Measurements from ENCODE around the gene ZNF814.
"Not testable (repeated sequence)": the region's sequence is repeated elsewhere in the genome, so short reads cannot be mapped to it uniquely, and the experiment has no call there.

ZNF814 gene

DNA sequence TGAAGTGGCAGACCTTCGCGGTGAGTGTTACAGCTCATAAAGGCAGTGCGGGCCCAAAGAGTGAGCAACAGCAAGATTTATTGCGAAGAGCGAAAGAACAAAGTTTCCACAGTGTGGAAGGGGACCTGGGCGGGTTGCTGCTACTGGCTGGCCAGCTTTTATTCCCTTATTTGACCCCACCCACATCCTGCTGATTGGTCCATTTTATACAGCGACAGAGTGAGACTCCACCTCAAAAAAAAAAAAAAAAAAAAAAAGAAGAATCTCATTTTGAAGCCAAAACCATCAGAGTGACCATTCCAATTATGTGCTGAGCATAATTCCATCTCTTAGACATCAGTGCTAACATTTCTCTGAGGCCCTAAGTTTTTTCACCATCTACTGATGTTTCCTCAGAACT lies 72.2 kb downstream of the ZNF814 start:
- DNase-seq (ENCODE audit: low read depth in 2 of 2), result peak in 1 of 2 donors; percentile 19
- TF ChIP-seq, protein P1, sequence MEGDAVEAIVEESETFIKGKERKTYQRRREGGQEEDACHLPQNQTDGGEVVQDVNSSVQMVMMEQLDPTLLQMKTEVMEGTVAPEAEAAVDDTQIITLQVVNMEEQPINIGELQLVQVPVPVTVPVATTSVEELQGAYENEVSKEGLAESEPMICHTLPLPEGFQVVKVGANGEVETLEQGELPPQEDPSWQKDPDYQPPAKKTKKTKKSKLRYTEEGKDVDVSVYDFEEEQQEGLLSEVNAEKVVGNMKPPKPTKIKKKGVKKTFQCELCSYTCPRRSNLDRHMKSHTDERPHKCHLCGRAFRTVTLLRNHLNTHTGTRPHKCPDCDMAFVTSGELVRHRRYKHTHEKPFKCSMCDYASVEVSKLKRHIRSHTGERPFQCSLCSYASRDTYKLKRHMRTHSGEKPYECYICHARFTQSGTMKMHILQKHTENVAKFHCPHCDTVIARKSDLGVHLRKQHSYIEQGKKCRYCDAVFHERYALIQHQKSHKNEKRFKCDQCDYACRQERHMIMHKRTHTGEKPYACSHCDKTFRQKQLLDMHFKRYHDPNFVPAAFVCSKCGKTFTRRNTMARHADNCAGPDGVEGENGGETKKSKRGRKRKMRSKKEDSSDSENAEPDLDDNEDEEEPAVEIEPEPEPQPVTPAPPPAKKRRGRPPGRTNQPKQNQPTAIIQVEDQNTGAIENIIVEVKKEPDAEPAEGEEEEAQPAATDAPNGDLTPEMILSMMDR (IDR thresholded peaks at IDR 0.05; ENCODE audit: low read depth, low read length), result no peak
- H3K4me3 ChIP-seq (replicated peaks in 1 of 2; ENCODE audit: low read depth in 2 of 2, low read length in 2 of 2), result no peak overlapping the region

DNA sequence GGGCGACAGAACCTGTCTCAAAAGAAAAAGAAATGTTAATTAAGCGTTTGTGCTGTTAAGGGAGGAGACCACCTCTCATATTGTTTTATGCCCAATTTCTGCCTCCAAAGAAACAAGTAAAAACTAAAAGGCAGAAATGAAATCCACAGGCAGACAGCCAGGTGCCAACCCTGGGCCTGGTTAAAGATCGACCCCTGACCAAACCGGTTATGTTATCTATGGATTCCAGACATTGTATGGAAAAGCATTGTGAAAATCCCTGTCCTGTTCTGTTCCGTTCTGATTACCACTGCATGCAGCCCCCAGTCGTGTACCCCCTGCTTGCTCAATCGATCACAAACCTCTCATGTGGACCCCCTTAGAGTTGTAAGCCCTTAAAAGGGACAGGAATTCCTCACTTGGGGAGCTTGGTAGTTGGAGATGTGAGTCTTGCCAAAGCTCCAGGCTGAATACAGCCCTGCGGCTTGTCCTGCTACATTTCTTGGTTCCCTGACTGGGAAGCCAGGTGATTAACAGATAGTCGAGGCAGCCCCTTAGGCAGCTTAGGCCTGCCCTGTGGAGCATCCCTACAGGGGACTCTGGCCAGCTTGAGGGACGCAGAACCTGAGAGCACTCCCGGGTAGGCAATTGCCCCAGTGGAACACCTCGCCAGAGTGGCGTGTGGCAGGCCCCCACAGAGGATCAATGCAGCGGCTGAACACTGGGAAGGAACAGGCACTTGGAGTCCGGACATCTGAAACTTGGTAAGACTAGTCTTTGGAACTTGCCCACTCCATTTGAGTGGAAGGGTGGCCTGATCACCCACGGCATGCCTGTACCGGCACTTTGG lies 73.4 kb downstream of the ZNF814 start:
- H3K4me3 ChIP-seq (replicated peaks in 1 of 2; ENCODE audit: low read depth in 2 of 2, low read length in 2 of 2), result peak overlapping the region in 1 of 2 donors; percentile 95
- TF ChIP-seq, protein P1 (IDR thresholded peaks at IDR 0.05; ENCODE audit: low read depth, low read length), result no peak

DNA sequence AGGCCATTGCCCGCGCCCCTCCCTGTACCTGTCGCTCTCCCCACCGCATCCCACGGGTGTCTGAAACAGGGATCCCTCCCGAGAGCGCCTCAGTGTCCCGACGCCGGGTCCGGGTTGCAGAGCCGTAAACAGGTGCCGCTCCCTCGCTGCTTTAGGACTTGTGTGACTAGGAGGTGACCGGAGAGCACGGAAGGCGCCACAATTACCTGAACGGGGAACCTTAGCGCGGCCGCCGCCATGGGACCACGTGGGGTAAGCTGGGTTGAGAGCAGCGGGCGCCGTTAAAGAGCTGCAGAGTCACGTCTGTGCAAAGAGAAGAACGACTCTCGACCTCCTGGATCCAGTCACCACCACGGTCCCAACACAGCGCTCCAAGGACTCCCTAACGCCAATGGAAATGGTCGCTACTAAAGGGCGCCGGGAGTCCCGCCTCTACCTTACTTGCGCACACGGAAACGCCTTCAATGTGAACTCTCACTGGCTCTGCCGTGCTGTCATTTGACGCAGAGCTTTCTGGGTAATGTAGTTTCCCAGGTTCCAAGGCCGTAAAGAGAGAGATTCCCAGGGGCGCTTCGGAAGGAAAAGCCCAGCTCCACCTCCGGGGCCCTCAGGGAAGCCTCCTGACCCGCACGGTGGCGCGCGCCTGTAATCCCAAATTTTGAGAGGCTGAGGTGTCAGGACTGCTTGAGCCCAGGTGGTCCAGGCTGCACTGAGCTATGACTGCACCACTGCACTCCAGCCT lies 74.2 kb downstream of the ZNF814 start, which contains the start of gene ZNF552:
Gene ZNF552 (minus strand): TSS at position 409 of the 742 bp plus-strand sequence. CDS start 170 bp downstream, at position 239.
- TF ChIP-seq, protein P1 (IDR thresholded peaks at IDR 0.05; ENCODE audit: low read depth, low read length), result no peak
- peak within 1 kb of the TSS; percentile 91 to 95 for H3K4me3 ChIP-seq (replicated peaks in 1 of 2; ENCODE audit: low read depth in 2 of 2, low read length in 2 of 2)
- DNase-seq (ENCODE audit: low read depth in 2 of 2), result peak; percentile 93

More for the DNA sequence above, 73.4 kb downstream of the ZNF814 start:
- DNase-seq (ENCODE audit: low read depth in 2 of 2), result no peak

DNA sequence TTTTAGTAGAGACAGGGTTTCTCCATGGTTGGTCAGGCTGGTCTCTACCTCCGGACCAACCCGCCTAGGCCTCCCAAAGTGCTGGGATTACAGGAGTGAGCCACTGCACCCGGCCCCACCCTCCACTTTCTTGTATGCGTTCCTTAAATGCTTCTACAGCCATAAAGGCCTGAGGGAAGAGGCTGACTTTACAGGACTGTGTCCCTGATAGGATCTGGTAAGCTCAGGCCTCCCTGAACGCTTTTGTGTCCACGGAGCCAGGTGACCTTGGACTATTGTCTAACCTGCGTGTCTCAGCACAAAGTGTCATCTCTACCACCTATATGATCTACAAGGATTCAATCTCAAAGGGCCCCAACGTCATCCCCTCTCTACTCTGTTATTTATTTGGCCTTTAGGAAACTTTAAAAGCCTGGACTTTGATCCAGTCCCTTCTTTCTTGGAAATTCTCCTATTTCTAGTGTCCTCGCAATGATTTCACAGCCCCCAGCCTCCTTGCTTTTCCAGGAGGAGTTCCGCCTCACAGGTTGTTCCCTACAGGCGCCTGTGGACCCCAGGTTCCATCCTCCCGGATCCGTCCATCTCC lies 74.8 kb downstream of the ZNF814 start:
- H3K4me3 ChIP-seq (replicated peaks in 1 of 2; ENCODE audit: low read depth in 2 of 2, low read length in 2 of 2), result peak overlapping the region; percentile 91 to 95
- TF ChIP-seq, protein P1 (IDR thresholded peaks at IDR 0.05; ENCODE audit: low read depth, low read length), result no peak
- no peak for DNase-seq (ENCODE audit: low read depth in 2 of 2)

DNA sequence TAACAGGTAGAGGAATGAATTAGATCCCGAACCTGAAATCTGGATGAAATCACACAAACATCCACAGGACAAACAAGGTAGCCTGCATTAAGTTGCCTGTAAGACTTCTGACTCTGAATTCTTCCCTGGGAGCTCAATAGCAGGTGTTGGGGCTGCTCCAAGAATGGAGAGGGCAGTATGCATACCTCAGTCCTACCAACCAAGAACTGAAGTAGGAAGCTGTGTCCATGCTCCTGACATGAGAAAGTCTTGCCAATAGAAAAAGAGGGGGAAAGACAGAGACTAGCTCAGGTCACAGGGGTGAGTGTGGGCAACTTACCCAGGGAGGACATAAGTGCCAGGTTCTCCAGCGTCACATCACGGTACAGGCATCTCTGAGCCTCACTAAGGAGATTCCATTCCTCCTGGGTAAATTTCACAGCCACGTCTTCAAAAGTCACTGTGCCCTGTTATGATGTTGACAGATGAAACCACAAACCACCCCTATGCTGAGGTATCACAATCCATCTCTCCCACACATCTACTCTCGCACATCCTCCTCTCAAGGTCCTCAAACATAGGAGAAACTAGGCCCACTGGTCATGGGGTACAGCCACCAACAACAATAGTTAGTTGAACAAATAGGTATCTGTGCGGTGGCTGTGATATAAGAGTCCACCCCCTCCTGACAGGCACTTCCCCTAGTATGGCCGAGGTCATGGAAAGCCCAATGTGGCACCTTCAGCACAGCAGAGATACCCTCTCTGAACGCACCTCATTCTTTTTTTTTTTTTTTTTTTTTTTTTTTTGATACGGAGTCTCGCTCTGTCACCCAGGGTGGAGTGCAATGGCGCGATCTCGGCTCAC lies 75.6 kb downstream of the ZNF814 start:
- DNase-seq (ENCODE audit: low read depth in 2 of 2); H3K4me3 ChIP-seq (replicated peaks in 1 of 2; ENCODE audit: low read depth in 2 of 2, low read length in 2 of 2): not testable (repeated sequence)

DNA sequence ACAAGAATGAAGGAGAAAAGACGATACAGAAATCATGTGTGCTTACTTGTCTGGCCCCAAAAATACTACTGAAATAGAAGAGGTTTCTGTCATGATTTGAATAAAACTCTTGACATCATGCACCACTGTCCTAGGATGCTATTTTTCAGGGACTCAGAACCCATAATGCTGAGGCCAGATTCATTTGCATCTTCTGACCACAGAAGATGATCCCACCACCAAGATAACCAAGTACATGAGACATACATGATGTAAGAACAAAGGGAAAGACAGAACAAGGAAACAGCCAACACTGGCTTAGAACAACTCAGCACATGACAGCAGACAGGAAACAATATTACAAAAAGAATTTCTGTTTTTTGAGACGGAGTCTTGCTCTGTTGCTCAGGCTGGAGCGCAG lies 76.6 kb downstream of the ZNF814 start:
- TF ChIP-seq, protein P1 (IDR thresholded peaks at IDR 0.05; ENCODE audit: low read depth, low read length), result no peak
- DNase-seq (ENCODE audit: low read depth in 2 of 2), result no peak
- no peak overlapping the region for H3K4me3 ChIP-seq (replicated peaks in 1 of 2; ENCODE audit: low read depth in 2 of 2, low read length in 2 of 2)

DNA sequence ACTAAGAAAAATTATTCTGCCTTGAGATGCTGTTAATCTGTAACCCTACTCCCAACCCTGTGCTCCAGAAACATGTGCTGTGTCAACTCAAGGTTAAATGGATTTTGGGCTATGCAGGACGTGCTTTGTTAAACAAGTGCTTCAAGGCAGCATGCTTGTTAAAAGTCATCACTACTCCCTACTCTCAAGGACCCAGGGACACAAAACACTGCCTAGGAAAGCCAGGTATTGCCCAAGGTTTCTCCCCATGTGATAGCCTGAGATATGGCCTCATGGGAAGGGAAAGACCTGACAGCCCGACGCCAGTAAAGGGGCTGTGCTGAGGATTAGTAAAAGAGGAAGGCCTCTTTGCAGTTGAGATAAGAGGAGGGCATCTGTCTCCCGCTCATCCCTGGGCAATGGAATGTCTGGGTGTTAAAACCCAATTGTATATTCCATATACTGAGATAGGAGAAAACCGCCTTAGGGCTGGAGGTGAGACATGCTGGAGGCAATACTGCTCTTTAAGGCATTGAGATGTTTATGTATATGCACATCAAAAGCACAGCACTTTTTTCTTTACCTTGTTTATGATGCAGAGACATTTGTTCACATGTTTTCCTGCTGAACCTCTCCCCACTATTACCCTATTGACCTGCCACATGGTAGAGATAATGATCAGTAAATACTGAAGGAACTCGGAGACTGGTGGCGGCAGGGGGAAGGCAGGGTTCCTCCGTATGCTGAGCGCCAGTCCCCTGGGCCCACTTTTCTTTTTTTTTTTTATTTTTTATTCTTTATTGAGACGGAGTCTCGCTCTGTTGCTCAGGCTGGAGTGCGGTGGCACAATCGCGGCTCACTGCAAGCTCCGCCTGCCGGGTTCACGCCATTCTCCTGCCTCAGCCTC lies 78.2 kb downstream of the ZNF814 start:
- not testable (repeated sequence) for DNase-seq (ENCODE audit: low read depth in 2 of 2); H3K4me3 ChIP-seq (replicated peaks in 1 of 2; ENCODE audit: low read depth in 2 of 2, low read length in 2 of 2)
